Ascending aorta (tissue), 2 donors: ENCODE data around the gene USF3. TPM values are rescaled to one million over a fixed set of nuclear protein-coding genes. Genes with fewer than 3 reads are reported as not detected.

Experiments
- DNase-seq, 2 donors: peaks; one replicate each; pipeline ENCODE4 v3.0.0-alpha.2; 2019; ENCODE audit warnings: low spot score in 2 of 2
- H3K27ac ChIP-seq, 2 donors: fragments of 200-600 bp; sonication (generic); one replicate each; pipeline ENCODE4 v1.5.1; 2016 to 2017; ENCODE audit warnings: mild to moderate bottlenecking in 1 of 2
- H3K27me3 ChIP-seq: fragments of 200-600 bp; sonication (generic); one replicate; pipeline ENCODE4 v1.5.1; 2017
- H3K36me3 ChIP-seq, 2 donors: fragments of 200-600 bp; sonication (generic); one replicate each; pipeline ENCODE4 v1.5.1; 2016
- H3K4me1 ChIP-seq, 2 donors: fragments of 200-600 bp; sonication (generic); one replicate each; pipeline ENCODE4 v1.5.1; 2016 to 2017; ENCODE audit warnings: mild to moderate bottlenecking in 1 of 2
- H3K4me3 ChIP-seq, 2 donors: fragments of 200-600 bp; sonication (generic); one replicate each; pipeline ENCODE4 v1.5.1; 2016 to 2017; ENCODE audit warnings: mild to moderate bottlenecking in 1 of 2
- H3K9me3 ChIP-seq, 2 donors: fragments of 200-600 bp; sonication (generic); one replicate each; pipeline ENCODE4 v1.5.1; 2016
- intact Hi-C: fragments of 100-400 bp; cut with DNase I; formaldehyde crosslinking; loops from one replicate; pipeline ENCODE4 v1.15.1; 2023
- total RNA-seq: library from RNA; depleted of rRNA; stranded (reverse); fragments of >200 nt; gene quantifications from one replicate; pipeline ENCODE4 v1.1.0, GENCODE V29; 2016
- TF ChIP-seq, protein P1 (sequence below), 3 experiments: fragments of 200-600 bp in 2 of 3; fragments of 450-650 bp in 1 of 3; sonication (generic) in 2 of 3; IDR thresholded peaks; one replicate each; pipeline ENCODE4 v1.5.1; 2016 to 2019; ENCODE audit warnings: antibody characterized with exemption in 3 of 3, mild to moderate bottlenecking in 1 of 3, moderate library complexity in 1 of 3

Gene USF3
- total RNA-seq, 1 donor from 2014 or later: 16.1 TPM

DNA sequence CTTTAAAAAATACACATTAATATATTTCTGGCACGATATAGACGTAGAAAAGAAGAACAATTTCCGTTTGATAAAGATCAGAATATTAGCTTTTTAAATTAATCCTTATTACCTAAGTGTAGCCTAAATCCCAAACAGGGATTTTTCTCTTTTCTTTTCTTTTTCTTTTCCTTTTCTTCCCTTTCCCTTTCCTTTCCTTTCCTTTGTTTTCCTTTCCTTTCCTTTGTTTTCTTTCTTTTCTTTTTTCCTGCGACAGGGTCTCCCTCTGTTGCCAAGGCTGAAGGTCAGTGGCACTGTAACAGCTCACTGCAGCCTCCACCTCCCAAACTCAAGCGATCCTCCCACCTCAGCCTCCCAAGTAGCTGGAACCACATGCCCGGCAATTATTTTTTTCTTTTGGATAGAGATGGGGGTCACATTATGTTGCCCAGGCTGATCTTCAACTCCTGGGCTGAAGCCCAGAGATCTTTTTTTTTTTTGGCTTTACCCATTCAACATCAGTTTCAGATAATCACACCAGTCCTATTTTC, 1.8 kb upstream of the USF3 start:
- peak overlapping the region; percentile 93 to 98 for H3K4me3 ChIP-seq

DNA sequence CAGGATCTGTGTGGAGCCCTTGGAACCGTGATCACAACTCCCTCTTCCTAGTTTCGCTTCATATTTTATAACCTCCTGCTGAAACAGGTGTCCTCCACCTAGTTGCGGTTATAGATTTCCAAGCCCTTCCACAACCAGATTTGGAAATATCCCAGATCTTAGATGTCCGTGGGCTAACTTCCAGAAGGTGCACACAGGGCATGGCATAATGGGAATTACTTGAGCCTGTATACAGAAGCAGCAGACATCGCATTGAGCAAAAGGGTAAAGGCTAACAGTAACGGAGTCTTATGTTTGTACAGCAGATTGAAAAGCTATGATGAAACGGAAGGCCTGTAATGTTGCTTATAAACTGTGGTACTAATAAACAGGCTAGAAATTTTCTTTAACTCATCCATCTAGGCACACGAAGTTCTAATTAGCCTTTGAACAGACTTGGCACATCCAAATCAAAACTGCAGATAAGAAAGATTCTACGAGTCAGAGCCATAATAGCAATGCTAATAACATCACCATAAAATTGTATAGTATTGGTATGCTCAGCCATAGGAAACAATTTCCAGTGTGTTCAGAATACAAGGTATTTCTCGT, 1.2 kb upstream of the USF3 start:
- intact Hi-C loops: loop anchor here (1.0 to 5.0 kb wide), 7 partner anchors 182 to 1960 kb away; partner anchors contain the start of genes ATG3, GTPBP8, SLC35A5 and SPICE1
- H3K4me1 ChIP-seq: peaks cover 0 to 17% of the 10 kb centered on the region in 2 donors
- H3K27me3 ChIP-seq: no peaks in the 10 kb centered on the region
- DNase-seq: no peak
- no peaks in the 10 kb centered on the region for H3K36me3 ChIP-seq
- TF ChIP-seq, protein P1, sequence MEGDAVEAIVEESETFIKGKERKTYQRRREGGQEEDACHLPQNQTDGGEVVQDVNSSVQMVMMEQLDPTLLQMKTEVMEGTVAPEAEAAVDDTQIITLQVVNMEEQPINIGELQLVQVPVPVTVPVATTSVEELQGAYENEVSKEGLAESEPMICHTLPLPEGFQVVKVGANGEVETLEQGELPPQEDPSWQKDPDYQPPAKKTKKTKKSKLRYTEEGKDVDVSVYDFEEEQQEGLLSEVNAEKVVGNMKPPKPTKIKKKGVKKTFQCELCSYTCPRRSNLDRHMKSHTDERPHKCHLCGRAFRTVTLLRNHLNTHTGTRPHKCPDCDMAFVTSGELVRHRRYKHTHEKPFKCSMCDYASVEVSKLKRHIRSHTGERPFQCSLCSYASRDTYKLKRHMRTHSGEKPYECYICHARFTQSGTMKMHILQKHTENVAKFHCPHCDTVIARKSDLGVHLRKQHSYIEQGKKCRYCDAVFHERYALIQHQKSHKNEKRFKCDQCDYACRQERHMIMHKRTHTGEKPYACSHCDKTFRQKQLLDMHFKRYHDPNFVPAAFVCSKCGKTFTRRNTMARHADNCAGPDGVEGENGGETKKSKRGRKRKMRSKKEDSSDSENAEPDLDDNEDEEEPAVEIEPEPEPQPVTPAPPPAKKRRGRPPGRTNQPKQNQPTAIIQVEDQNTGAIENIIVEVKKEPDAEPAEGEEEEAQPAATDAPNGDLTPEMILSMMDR (IDR thresholded peaks at IDR 0.05): no peak
- H3K9me3 ChIP-seq: no peaks in the 10 kb centered on the region
- peak overlapping the region; percentile 93 to 98 for H3K4me3 ChIP-seq
- H3K27ac ChIP-seq: peak overlapping the region; percentile 75 to 85

More for the DNA sequence above, 1.8 kb upstream of the USF3 start:
- H3K27ac ChIP-seq: peak overlapping the region; percentile 75 to 85
- H3K9me3 ChIP-seq: no peaks in the 10 kb centered on the region
- no peaks in the 10 kb centered on the region for H3K36me3 ChIP-seq
- no peaks in the 10 kb centered on the region for H3K27me3 ChIP-seq
- TF ChIP-seq, protein P1 (IDR thresholded peaks at IDR 0.05): no peak
- intact Hi-C loops: loop anchor here (5.0 kb wide), 3 partner anchors 676 to 1959 kb away; partner anchors contain the start of genes ATG3 and SLC35A5
- H3K4me1 ChIP-seq: peaks cover 0 to 17% of the 10 kb centered on the region in 2 donors
- no peak for DNase-seq

DNA sequence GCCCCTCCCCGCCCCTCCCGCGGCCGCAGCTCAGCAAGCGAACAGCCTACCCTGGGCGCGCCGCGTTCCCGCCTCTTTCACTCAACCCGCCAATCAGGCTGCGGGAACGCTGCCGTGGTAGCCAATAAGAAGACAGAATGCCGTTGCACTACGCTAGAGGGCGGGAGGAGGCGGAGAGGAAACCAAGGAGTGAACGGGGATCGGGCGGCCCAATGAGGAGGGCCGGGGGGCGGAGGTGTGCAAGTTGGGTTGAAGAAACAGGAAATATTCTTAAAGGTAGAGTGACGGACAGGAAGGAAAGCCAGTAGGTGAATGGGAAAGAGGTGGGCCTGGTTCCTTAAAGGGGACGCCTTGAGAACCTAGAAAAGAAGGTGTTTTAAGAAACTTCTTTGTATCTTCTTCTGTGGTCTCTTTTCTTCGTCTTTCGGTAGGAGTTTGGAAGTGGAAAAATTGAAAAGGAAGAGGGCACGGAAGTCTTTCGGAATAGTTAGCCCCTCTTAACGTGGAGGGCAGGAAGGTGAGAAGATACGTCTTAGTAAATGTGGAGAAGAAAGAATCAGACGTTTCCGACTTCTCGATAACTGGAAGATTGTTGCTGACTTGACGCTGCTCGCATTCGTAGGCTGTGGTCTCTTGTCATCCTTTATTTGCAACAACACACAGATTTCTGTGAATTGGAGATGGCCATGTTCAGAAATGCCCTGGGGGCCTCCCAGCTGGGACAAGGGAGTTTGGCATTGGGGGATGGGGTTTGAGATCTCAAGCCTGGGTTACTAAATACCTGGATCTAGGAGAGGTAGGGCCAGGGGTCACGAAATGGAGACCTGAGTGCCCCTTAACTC, 437 bp upstream of the USF3 start:
- H3K27ac ChIP-seq: peak overlapping the region; percentile 98 to 99
- intact Hi-C loops: loop anchor here (1.0 to 5.0 kb wide), 9 partner anchors 49 to 1960 kb away; partner anchors contain the start of genes ATG3, CCDC191, GTPBP8 and NAA50
- H3K4me3 ChIP-seq: peak overlapping the region; percentile 93 to 98
- peaks cover 0 to 17% of the 10 kb centered on the region in 2 donors for H3K4me1 ChIP-seq
- no peaks in the 10 kb centered on the region for H3K9me3 ChIP-seq
- H3K36me3 ChIP-seq: no peaks in the 10 kb centered on the region
- DNase-seq: peak; percentile 98 to 100
- no peaks in the 10 kb centered on the region for H3K27me3 ChIP-seq
- TF ChIP-seq, protein P1 (IDR thresholded peaks at IDR 0.05): peak in 1 of 3 experiments; percentile 22

DNA sequence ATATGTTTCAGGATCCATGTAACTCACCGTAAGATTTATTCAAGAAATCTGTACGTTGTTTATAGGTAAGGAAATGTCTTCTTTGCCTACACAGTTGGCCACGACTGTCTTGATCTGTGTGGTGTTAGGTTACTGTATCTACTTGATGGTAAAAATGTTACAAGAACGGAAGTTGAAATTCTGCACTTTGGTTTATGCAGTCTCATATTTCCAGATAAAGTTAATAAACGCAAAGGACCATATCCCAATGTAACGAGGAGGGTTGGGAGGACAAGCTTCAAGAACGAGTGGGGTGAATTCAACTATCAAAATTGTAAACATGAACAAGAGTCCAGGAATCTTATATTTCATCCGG, 1.0 kb downstream of the USF3 start:
- peak overlapping the region; percentile 98 to 99 for H3K27ac ChIP-seq
- H3K9me3 ChIP-seq: no peaks in the 10 kb centered on the region
- no peaks in the 10 kb centered on the region for H3K36me3 ChIP-seq
- intact Hi-C loops: loop anchor here (5.0 kb wide), 3 partner anchors 673 to 1962 kb away; partner anchors contain the start of genes ATG3 and SLC35A5
- DNase-seq: no peak
- H3K4me1 ChIP-seq: peaks cover 0 to 17% of the 10 kb centered on the region in 2 donors
- TF ChIP-seq, protein P1 (IDR thresholded peaks at IDR 0.05): no peak
- peak overlapping the region; percentile 93 to 98 for H3K4me3 ChIP-seq
- no peaks in the 10 kb centered on the region for H3K27me3 ChIP-seq

DNA sequence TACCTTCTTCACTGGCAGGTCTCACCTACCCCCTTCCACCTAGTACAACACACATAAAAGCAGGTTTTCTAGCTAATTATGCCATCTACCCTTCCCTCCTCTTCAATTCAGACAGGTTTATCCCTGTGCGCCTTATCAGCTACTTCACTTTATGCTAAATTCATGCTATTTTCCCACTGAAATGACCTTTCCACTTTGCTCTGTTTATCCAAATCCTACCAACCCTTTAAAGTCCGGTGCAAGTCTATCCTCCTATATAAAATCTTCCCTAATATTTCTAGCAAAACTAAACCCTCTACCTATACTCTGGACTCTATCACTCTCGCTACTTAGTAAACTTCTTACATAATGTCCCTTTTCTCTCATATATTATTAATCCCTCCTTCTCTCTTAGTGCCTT, 6.0 kb downstream of the USF3 start:
- intact Hi-C loops: no loop called here
- H3K4me3 ChIP-seq: no peak overlapping the region
- H3K4me1 ChIP-seq: peaks cover 0 to 13% of the 10 kb centered on the region in 2 donors
- no peaks in the 10 kb centered on the region for H3K27me3 ChIP-seq
- TF ChIP-seq, protein P1 (IDR thresholded peaks at IDR 0.05): no peak
- DNase-seq: no peak
- H3K36me3 ChIP-seq: peaks cover under 1 to 2% of the 10 kb centered on the region in 2 donors
- no peak overlapping the region for H3K27ac ChIP-seq
- no peaks in the 10 kb centered on the region for H3K9me3 ChIP-seq
